Heart left ventricle (tissue), 16 donors: ENCODE data around the gene CALR. TPM values are rescaled to one million over a fixed set of nuclear protein-coding genes. Genes with fewer than 3 reads are reported as not detected.
A peak's percentile ranks its signal among the peaks of the same experiment; 100 is the strongest.

Source experiments
- ATAC-seq, 4 donors: fragments of 200-7000 bp; cut with Tn5 transposase; one replicate each; pipeline ENCODE4 v1.9.1; 2020 to 2022; ENCODE audit warnings: moderate library complexity in 4 of 4, mild to moderate bottlenecking in 3 of 4, moderate number of reproducible peaks in 1 of 4
- DNase-seq, 5 donors: peaks; one replicate each; pipeline ENCODE4 v3.0.0-alpha.2; 2020
- H3K27ac ChIP-seq, 12 donors: fragments of 200-600 bp; sonication (generic) in 4 of 12; one replicate each; pipeline versions ENCODE4 v1.5.0 to v1.8.0; 2016 to 2022; ENCODE audit warnings: mild to moderate bottlenecking in 2 of 12
- H3K27me3 ChIP-seq, 9 donors: fragments of 200-600 bp; sonication (generic) in 2 of 9; one replicate each; pipeline versions ENCODE4 v1.5.1 to v1.8.0; 2016 to 2022; ENCODE audit warnings: mild to moderate bottlenecking in 3 of 9
- H3K36me3 ChIP-seq, 9 donors: fragments of 200-600 bp; sonication (generic) in 2 of 9; one replicate each; pipeline versions ENCODE4 v1.5.0 to v1.8.0; 2018 to 2022; ENCODE audit warnings: mild to moderate bottlenecking in 2 of 9
- H3K4me1 ChIP-seq, 12 donors: fragments of 200-600 bp; sonication (generic) in 4 of 12; one replicate each; pipeline versions ENCODE4 v1.5.0 to v1.8.0; 2016 to 2022; ENCODE audit warnings: mild to moderate bottlenecking in 3 of 12
- H3K4me3 ChIP-seq, 12 donors: fragments of 200-600 bp; sonication (generic) in 4 of 12; one replicate each; pipeline versions ENCODE4 v1.5.0 to v1.8.0; 2017 to 2022; ENCODE audit warnings: mild to moderate bottlenecking in 9 of 12, moderate library complexity in 4 of 12
- H3K9me3 ChIP-seq, 12 donors: fragments of 200-600 bp; sonication (generic) in 4 of 12; one replicate each; pipeline versions ENCODE4 v1.5.0 to v1.8.0; 2016 to 2022; ENCODE audit warnings: mild to moderate bottlenecking in 1 of 12
- CTCF ChIP-seq, 12 donors: fragments of 200-600 bp; sonication (generic) in 4 of 12; IDR thresholded peaks; one replicate each; pipeline versions ENCODE4 v1.5.0 to v1.8.0; 2018 to 2022; ENCODE audit warnings: antibody characterized with exemption in 12 of 12, mild to moderate bottlenecking in 5 of 12
- POLR2A ChIP-seq, 2 donors: fragments of 450-650 bp; IDR thresholded peaks; one replicate each; pipeline ENCODE4 v1.6.1; 2017; ENCODE audit warnings: antibody characterized with exemption in 2 of 2, mild to moderate bottlenecking in 2 of 2, moderate library complexity in 2 of 2
- WGBS, 4 donors: extraction: QIAGEN DNeasy Blood & Tissue Kit in 2 of 4; methylation state at CpG; one replicate each; pipeline versions ENCODE4 v1.1.5 to v1.1.7; 2013 to 2018; 5-methylcytosine and 5-hydroxymethylcytosine counted together
- intact Hi-C, 10 donors: fragments of 100-400 bp; cut with DNase I; formaldehyde crosslinking; loops; one replicate each; pipeline versions ENCODE4 v1.11.1 to v1.14.2; 2022
- polyA plus RNA-seq, 2 donors: library from polyadenylated mRNA; stranded (reverse); fragments of 200-250 nt; gene quantifications; one replicate each; pipeline ENCODE4 v1.2.3, GENCODE V29; 2013
- total RNA-seq, 9 donors: library from RNA; depleted of rRNA in 2 of 9; stranded (reverse); fragments of >200 nt in 2 of 9; fragmentation: NEBNext Ultra II Directional in 3 of 9; extraction: Animal tissue kit (Norgen Biotek cat#: 25700) in 3 of 9; gene quantifications; one replicate each; pipeline versions ENCODE4 v1.1.0 to v1.2.4, GENCODE V29; 2016 to 2023
- donor health status: ischemic (EF 13 %, LVEDD 7.1; RV severe dilation, severe dysfunction).
- donor health status: healthy with polysubstance abuse.
- donor health status: DM: no; HTN: yes; CAD: no.
- donor health status: DM: no; HTN: no; CAD: no.
- donor health status: ischemic (EF 25% LVEDD 6.9; RV normal size, moderate dysfunction).
- donor health status: ischemic (EF 25% LVEDD 5.7; RV mildly dilated, moderate dysfunction).
- donor health status: healthy.
- donor health status: DM: yes; HTN: yes; CAD: no.
- donor health status: ischemic (EF 35%, LVEDD 5.7; RV mildly dilated, moderate dysfunction).
- donor health status: nonischemic (EF 11% LVEDD 7.7; RV severe dilation, severe dysfunction).
- donor health status: DM: yes; HTN: yes; CAD: no.
- donor health status: PGD.
- donor health status: ischemic (EF 29% LVEDD 5.4; RV normal size, mild dysfunction).
- donor health status: nonischemic (EF 23%, LVEDD 6.1; RV moderate dilation, normal function).

The CALR gene
- total and polyA plus RNA-seq, 11 donors: 227 to 816 (median 380) TPM

- Histone ChIP-seq H3K36me3 (no peaks in the 10 kb centered on the region), H3K27ac (no peak overlapping the region), H3K4me1 (peaks cover 0 to 21% (median 5%) of the 10 kb centered on the region in 12 donors), H3K4me3 (no peak overlapping the region), H3K9me3 (no peaks in the 10 kb centered on the region), H3K27me3 (no peaks in the 10 kb centered on the region)
- intact Hi-C loops: loop anchor here in 5 of 10 donors (5.0 to 10.0 kb wide), 2 partner anchors 83 to 184 kb away; partner anchors contain the start of genes DNASE2 (in 4 of the 5), KLF1 (in 4 of the 5), IER2 (in 1 of the 5) and STX10 (in 1 of the 5)
- WGBS, 4 donors: 93 to 96% (median 94%) methylated on average over 5 of the region's 5 CpGs
- DNase-seq: no peak
- no peak for ATAC-seq
- no peak for TF ChIP-seq POLR2A (IDR thresholded peaks at IDR 0.05)
- TF ChIP-seq CTCF (IDR thresholded peaks at IDR 0.05): no peak
Observed at GRCh38 chr19:12967907-12968306, 29.5 kb downstream of the CALR start.

GRCh38 chr19:12969292-12969988, 31.0 kb downstream of the CALR start, which contains the start of gene DAND5:
DAND5 (plus strand) TSS chr19:12969576; CDS start chr19:12969661, 85 bp downstream.
- Histone ChIP-seq H3K27ac (peak within 1 kb of the TSS; percentile 64 to 90 (median 84)), H3K4me3 (peak within 1 kb of the TSS in 6 of 12 donors; percentile 9 to 31 (median 16)), H3K4me1 (peaks cover 0 to 21% (median 5%) of the 10 kb centered on the region in 12 donors), H3K27me3 (no peaks in the 10 kb centered on the region), H3K36me3 (no peaks in the 10 kb centered on the region), H3K9me3 (no peaks in the 10 kb centered on the region)
- WGBS, 4 donors: 33 to 46% (median 41%) methylated on average over 10 to 14 of the region's 14 CpGs
- DNase-seq: peak; percentile 69 to 83 (median 70)
- intact Hi-C loops: loop anchor here in 5 of 10 donors (5.0 to 10.0 kb wide), 2 partner anchors 85 to 183 kb away; partner anchors contain the start of genes DNASE2 (in 4 of the 5), KLF1 (in 4 of the 5), IER2 (in 1 of the 5) and STX10 (in 1 of the 5)
- peak; percentile 67 to 87 (median 80) for ATAC-seq
- TF ChIP-seq POLR2A (IDR thresholded peaks at IDR 0.05): no peak
- no peak for TF ChIP-seq CTCF (IDR thresholded peaks at IDR 0.05)

- no peak for DNase-seq
Observed at GRCh38 chr19:12970070-12970820, 31.8 kb downstream of the CALR start.

More at GRCh38 chr19:12970070-12970820, 31.8 kb downstream of the CALR start:
- intact Hi-C loops: loop anchor here in 5 of 10 donors (2.0 to 10.0 kb wide), 3 partner anchors 291 to 625 kb away; no protein-coding TSS in a partner anchor
- 82 to 84% (median 83%) methylated on average over 7 of the region's 7 CpGs for WGBS, 4 donors
- Histone ChIP-seq H3K36me3 (no peaks in the 10 kb centered on the region), H3K27ac (peak overlapping the region in 11 of 12 donors; percentile 69 to 90 (median 85)), H3K4me1 (peaks cover 0 to 26% (median 6%) of the 10 kb centered on the region in 12 donors), H3K27me3 (no peaks in the 10 kb centered on the region), H3K9me3 (no peaks in the 10 kb centered on the region), H3K4me3 (peak overlapping the region in 5 of 12 donors; percentile 10 to 31 (median 17))
- TF ChIP-seq POLR2A (IDR thresholded peaks at IDR 0.05): no peak
- no peak for TF ChIP-seq CTCF (IDR thresholded peaks at IDR 0.05)
- no peak for ATAC-seq
